ENCODE results near the gene ANO3. TPM values are rescaled to one million over a fixed set of nuclear protein-coding genes. Genes with fewer than 3 reads are reported as not detected.

Gene ANO3
- total and polyA plus RNA-seq, 4 donors = under 0.01 to 2.0 (median 0.40) TPM

GRCh38 chr11:26618441-26618840 is 286.5 kb downstream of the ANO3 start:
- H3K4me3 ChIP-seq (ENCODE audit: low read depth in 1 of 3, low read length in 3 of 3) = no peak overlapping the region
- TF ChIP-seq, protein P1, sequence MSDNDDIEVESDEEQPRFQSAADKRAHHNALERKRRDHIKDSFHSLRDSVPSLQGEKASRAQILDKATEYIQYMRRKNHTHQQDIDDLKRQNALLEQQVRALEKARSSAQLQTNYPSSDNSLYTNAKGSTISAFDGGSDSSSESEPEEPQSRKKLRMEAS (IDR thresholded peaks at IDR 0.05) = no peak
- TF ChIP-seq FOXA2 (IDR thresholded peaks at IDR 0.05) (no peak), REST (IDR thresholded peaks at IDR 0.05) (no peak), EGR1 (IDR thresholded peaks at IDR 0.05; ENCODE audit: low read depth in 2 of 2) (no peak), SP1 (IDR thresholded peaks at IDR 0.05) (no peak), RAD21 (IDR thresholded peaks at IDR 0.05) (no peak), FOXA1 (IDR thresholded peaks at IDR 0.05) (no peak), RXRA (IDR thresholded peaks at IDR 0.05) (no peak), HNF4G (IDR thresholded peaks at IDR 0.05) (no peak), JUND (IDR thresholded peaks at IDR 0.05) (no peak), GABPA (IDR thresholded peaks at IDR 0.05 in 1 of 2, conservative IDR thresholded peaks at IDR 0.05 in 1 of 2) (no peak), HNF4A (conservative IDR thresholded peaks at IDR 0.05) (no peak), NR2F2 (IDR thresholded peaks at IDR 0.05) (no peak), YY1 (IDR thresholded peaks at IDR 0.05) (no peak), ATF3 (IDR thresholded peaks at IDR 0.05) (no peak), ZBTB33 (IDR thresholded peaks at IDR 0.05) (no peak), TAF1 (conservative IDR thresholded peaks at IDR 0.05) (no peak)
- TF ChIP-seq, protein P2, sequence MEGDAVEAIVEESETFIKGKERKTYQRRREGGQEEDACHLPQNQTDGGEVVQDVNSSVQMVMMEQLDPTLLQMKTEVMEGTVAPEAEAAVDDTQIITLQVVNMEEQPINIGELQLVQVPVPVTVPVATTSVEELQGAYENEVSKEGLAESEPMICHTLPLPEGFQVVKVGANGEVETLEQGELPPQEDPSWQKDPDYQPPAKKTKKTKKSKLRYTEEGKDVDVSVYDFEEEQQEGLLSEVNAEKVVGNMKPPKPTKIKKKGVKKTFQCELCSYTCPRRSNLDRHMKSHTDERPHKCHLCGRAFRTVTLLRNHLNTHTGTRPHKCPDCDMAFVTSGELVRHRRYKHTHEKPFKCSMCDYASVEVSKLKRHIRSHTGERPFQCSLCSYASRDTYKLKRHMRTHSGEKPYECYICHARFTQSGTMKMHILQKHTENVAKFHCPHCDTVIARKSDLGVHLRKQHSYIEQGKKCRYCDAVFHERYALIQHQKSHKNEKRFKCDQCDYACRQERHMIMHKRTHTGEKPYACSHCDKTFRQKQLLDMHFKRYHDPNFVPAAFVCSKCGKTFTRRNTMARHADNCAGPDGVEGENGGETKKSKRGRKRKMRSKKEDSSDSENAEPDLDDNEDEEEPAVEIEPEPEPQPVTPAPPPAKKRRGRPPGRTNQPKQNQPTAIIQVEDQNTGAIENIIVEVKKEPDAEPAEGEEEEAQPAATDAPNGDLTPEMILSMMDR (IDR thresholded peaks at IDR 0.05; ENCODE audit: low read depth, low read length, missing input control) = no peak
- peaks cover 0 to 5% (median 0%) of the 10 kb centered on the region in 4 donors for H3K9me3 ChIP-seq (ENCODE audit: control insufficient read depth in 4 of 4, low read length in 3 of 4)
- H3K9ac ChIP-seq (ENCODE audit: low read depth in 1 of 2, low read length in 2 of 2) = no peak overlapping the region
- no peaks in the 10 kb centered on the region for H3K27me3 ChIP-seq (ENCODE audit: control insufficient read depth in 4 of 4, insufficient read depth in 4 of 4, low read length in 3 of 4)
- 29% methylated on average over 1 of the region's 1 CpG for WGBS
- no peak for DNase-seq (ENCODE audit: low spot score)
- no peaks in the 10 kb centered on the region for H3K36me3 ChIP-seq (ENCODE audit: control insufficient read depth in 4 of 4, insufficient read depth in 3 of 4, low read depth in 1 of 4, low read length in 3 of 4)
- H3K27ac ChIP-seq (ENCODE audit: low read depth in 1 of 2, low read length in 2 of 2) = no peak overlapping the region
- no peaks in the 10 kb centered on the region for H3K4me1 ChIP-seq (ENCODE audit: control insufficient read depth in 4 of 4, insufficient read depth in 4 of 4, low read length in 3 of 4)
